ENCODE measurements around the gene NXN. TPM values are rescaled to one million over a fixed set of nuclear protein-coding genes. Genes with fewer than 3 reads are reported as not detected.

Gene NXN
- total RNA-seq, 4 donors from 2014 or later = 10.6 to 222 (median 13.8) TPM

DNA sequence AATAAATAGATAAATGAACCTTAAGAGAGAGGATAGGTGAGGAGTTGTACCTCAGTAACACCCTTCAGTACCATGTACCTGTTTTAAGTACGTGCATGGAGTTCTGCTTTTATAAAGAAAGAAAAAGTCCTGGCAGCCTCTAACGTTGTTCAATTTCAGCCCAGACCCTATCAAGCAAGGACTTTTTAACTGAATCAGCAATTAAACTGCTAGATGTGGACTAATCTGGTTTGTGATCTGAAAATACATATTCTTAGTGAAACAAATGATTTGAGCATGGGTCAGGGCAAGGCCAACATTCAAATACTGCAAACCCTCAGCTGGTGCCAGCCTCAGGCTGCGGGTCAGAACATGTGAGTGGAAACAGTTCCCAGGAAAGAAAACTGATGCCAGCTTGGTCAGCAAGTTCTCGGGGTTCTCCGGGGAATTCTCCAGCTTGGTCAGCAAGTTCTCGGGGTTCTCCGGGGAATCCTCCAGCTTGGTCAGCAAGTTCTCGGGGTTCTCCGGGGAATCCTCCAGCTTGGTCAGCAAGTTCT is 112.9 kb downstream of the NXN start:
- DNase-seq = no peak
- Histone ChIP-seq H3K9me3 (no peaks in the 10 kb centered on the region), H3K27ac (peak overlapping the region in 2 of 4 donors; percentile 2 to 14), H3K4me1 (peaks cover 13 to 24% (median 17%) of the 10 kb centered on the region in 4 donors), H3K36me3 (no peaks in the 10 kb centered on the region), H3K4me3 (no peak overlapping the region), H3K27me3 (no peaks in the 10 kb centered on the region)
- TF ChIP-seq POLR2AphosphoS5 (IDR thresholded peaks at IDR 0.05) (no peak), EP300 (IDR thresholded peaks at IDR 0.05; ENCODE audit: low read depth) (no peak), POLR2A (IDR thresholded peaks at IDR 0.05) (no peak), CTCF (IDR thresholded peaks at IDR 0.05) (no peak)
- intact Hi-C loops (cut with DNase I; ENCODE audit: low total_unique reads) (no loop called here), in situ Hi-C loops (cut with MboI; ENCODE audit: low pct_ligation_motif_present in 1 of 4, low pct_unique_long_range_greater_than_20kb in 1 of 4, low sequenced_read_pairs in 3 of 4) (no loop called here)
- WGBS, 2 donors (ENCODE audit: low coverage in 1 of 2) = 59 to 79% methylated on average over 2 to 9 of the region's 9 CpGs

DNA sequence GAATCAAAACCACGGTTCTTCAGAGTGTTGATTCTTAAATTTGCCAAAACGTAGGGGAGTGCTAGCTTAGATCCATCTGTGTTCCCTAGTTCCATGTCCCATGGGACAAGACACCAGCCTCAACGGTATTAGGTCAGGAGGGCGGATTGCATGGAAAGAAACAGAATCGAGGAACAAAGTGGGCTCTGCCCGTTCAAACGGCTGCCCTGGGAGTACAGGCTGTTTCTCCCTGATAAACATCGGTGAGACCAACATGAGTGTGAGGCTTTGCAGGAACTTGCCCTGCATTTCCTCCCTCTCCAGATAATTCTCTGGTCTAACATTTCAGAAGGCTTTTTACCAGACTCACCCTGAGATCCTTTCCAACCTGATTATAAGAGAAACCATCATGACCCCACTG is 115.3 kb downstream of the NXN start:
- Histone ChIP-seq H3K27me3 (no peaks in the 10 kb centered on the region), H3K27ac (peak overlapping the region; percentile 6 to 65 (median 52)), H3K9me3 (no peaks in the 10 kb centered on the region), H3K36me3 (no peaks in the 10 kb centered on the region), H3K4me3 (no peak overlapping the region), H3K4me1 (peaks cover 7 to 25% (median 11%) of the 10 kb centered on the region in 4 donors)
- in situ Hi-C loops (cut with MboI; ENCODE audit: low pct_ligation_motif_present in 1 of 4, low pct_unique_long_range_greater_than_20kb in 1 of 4, low sequenced_read_pairs in 3 of 4) (no loop called here), intact Hi-C loops (cut with DNase I; ENCODE audit: low total_unique reads) (no loop called here)
- WGBS, 2 donors (ENCODE audit: low coverage in 1 of 2) = 41 to 46% methylated on average over 2 to 8 of the region's 8 CpGs
- TF ChIP-seq POLR2A (IDR thresholded peaks at IDR 0.05) (no peak), POLR2AphosphoS5 (IDR thresholded peaks at IDR 0.05) (no peak), CTCF (IDR thresholded peaks at IDR 0.05) (no peak), EP300 (IDR thresholded peaks at IDR 0.05; ENCODE audit: low read depth) (no peak)
- DNase-seq = no peak

GRCh38 chr17:863880-864279 is 115.7 kb downstream of the NXN start:
- intact Hi-C loops (cut with DNase I; ENCODE audit: low total_unique reads) (no loop called here), in situ Hi-C loops (cut with MboI; ENCODE audit: low pct_ligation_motif_present in 1 of 4, low pct_unique_long_range_greater_than_20kb in 1 of 4, low sequenced_read_pairs in 3 of 4) (no loop called here)
- peaks cover 7 to 26% (median 11%) of the 10 kb centered on the region in 4 donors for H3K4me1 ChIP-seq
- H3K9me3 ChIP-seq = no peaks in the 10 kb centered on the region
- H3K36me3 ChIP-seq = no peaks in the 10 kb centered on the region
- 86 to 100% methylated on average over 8 to 23 of the region's 23 CpGs for WGBS, 2 donors (ENCODE audit: low coverage in 1 of 2)
- H3K27ac ChIP-seq = peak overlapping the region; percentile 6 to 65 (median 52)
- DNase-seq = no peak
- no peaks in the 10 kb centered on the region for H3K27me3 ChIP-seq
- H3K4me3 ChIP-seq = no peak overlapping the region
- no peak for TF ChIP-seq CTCF (IDR thresholded peaks at IDR 0.05)
- TF ChIP-seq EP300 (IDR thresholded peaks at IDR 0.05; ENCODE audit: low read depth) = no peak
- TF ChIP-seq POLR2A (IDR thresholded peaks at IDR 0.05) = no peak
- no peak for TF ChIP-seq POLR2AphosphoS5 (IDR thresholded peaks at IDR 0.05)

DNA sequence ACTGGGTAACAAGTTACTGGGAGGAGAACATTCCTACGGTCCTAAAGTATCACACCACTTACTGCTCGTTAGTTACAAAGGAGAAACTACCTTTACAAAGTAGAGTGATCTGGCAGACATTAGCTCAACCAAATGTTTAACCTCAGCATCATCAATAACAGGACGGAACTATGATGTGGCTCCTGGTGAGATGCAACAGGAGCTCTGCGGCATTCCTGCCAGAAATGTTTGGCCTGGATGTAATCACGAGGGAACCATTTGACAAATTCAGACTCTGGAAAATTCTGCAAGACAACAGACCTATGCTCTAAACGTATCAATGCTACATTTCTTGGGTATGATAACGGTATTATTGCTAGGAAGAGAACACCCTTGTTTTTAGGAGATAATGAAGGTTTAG is 117.0 kb downstream of the NXN start:
- no peak overlapping the region for H3K4me3 ChIP-seq
- in situ Hi-C loops (cut with MboI; ENCODE audit: low pct_ligation_motif_present in 1 of 4, low pct_unique_long_range_greater_than_20kb in 1 of 4, low sequenced_read_pairs in 3 of 4) (no loop called here), intact Hi-C loops (cut with DNase I; ENCODE audit: low total_unique reads) (no loop called here)
- no peaks in the 10 kb centered on the region for H3K27me3 ChIP-seq
- H3K27ac ChIP-seq = peak overlapping the region; percentile 46 to 70 (median 62)
- no peak for TF ChIP-seq POLR2AphosphoS5 (IDR thresholded peaks at IDR 0.05)
- no peak for TF ChIP-seq EP300 (IDR thresholded peaks at IDR 0.05; ENCODE audit: low read depth)
- no peaks in the 10 kb centered on the region for H3K36me3 ChIP-seq
- no peak for DNase-seq
- no peaks in the 10 kb centered on the region for H3K9me3 ChIP-seq
- WGBS, 2 donors (ENCODE audit: low coverage in 1 of 2) = 79 to 82% methylated on average over 4 to 7 of the region's 7 CpGs
- H3K4me1 ChIP-seq = peaks cover 6 to 28% (median 8%) of the 10 kb centered on the region in 4 donors

DNA sequence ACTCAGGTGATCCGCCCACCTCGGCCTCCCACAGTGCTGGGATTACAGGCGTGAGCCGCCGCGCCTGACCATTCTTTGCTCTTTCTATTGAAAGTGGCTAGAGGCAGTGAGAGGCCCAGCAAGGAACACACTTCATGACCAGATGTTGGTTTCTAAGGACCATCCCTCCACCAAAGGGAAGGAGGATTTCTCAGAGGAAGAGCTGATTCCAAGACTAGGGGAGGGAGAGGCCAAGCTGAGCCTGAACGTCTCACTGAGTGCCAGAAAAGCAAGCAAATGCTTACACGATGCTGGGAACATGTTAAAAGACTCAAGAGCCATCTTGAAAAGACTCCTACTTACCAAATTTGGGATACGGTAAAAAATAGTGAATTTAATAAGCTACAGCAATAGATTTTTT is 118.2 kb downstream of the NXN start:
- Histone ChIP-seq H3K4me3 (no peak overlapping the region), H3K27ac (peak overlapping the region; percentile 46 to 70 (median 62)), H3K9me3 (no peaks in the 10 kb centered on the region), H3K4me1 (peaks cover 4 to 28% (median 7%) of the 10 kb centered on the region in 4 donors), H3K36me3 (no peaks in the 10 kb centered on the region), H3K27me3 (no peaks in the 10 kb centered on the region)
- in situ Hi-C loops (cut with MboI; ENCODE audit: low pct_ligation_motif_present in 1 of 4, low pct_unique_long_range_greater_than_20kb in 1 of 4, low sequenced_read_pairs in 3 of 4) (no loop called here), intact Hi-C loops (cut with DNase I; ENCODE audit: low total_unique reads) (no loop called here)
- no peak for DNase-seq
- 65 to 83% methylated on average over 2 to 9 of the region's 9 CpGs for WGBS, 2 donors (ENCODE audit: low coverage in 1 of 2)
- TF ChIP-seq POLR2AphosphoS5 (IDR thresholded peaks at IDR 0.05) = no peak
- TF ChIP-seq EP300 (IDR thresholded peaks at IDR 0.05; ENCODE audit: low read depth) = no peak
- TF ChIP-seq CTCF (IDR thresholded peaks at IDR 0.05) = no peak
- no peak for TF ChIP-seq POLR2A (IDR thresholded peaks at IDR 0.05)

All from transverse colon (tissue), 4 donors.